HUES64 (cell line): Measurements from ENCODE around the gene PYGO2.

Source experiments
- H3K27ac ChIP-seq: 2 replicates; pipeline ENCODE4 v1.7.0; 2013; ENCODE audit warnings: low read depth, low read length, inconsistent platforms
- H3K27me3 ChIP-seq: 2 replicates; pipeline ENCODE4 v1.6.1; 2013; ENCODE audit warnings: mild to moderate bottlenecking, low read length; ENCODE audit not compliant: insufficient read depth
- H3K36me3 ChIP-seq: 2 replicates; pipeline ENCODE4 v1.6.1; 2013; ENCODE audit warnings: mild to moderate bottlenecking, low read length; ENCODE audit not compliant: insufficient read depth
- H3K4me1 ChIP-seq: 2 replicates; pipeline ENCODE4 v1.6.1; 2013; ENCODE audit warnings: mild to moderate bottlenecking, low read length, moderate library complexity; ENCODE audit not compliant: insufficient read depth
- H3K4me3 ChIP-seq: 2 replicates; pipeline ENCODE4 v1.5.1; 2013; ENCODE audit warnings: mild to moderate bottlenecking, low read length, moderate library complexity
- H3K9ac ChIP-seq: 2 replicates; pipeline ENCODE4 v1.6.1; 2013; ENCODE audit warnings: mild to moderate bottlenecking, low read depth, low read length
- H3K9me3 ChIP-seq: 2 replicates; pipeline ENCODE4 v1.6.1; 2013; ENCODE audit warnings: low read depth, low read length; ENCODE audit not compliant: insufficient read depth
- WGBS: fragments of 150-250, 120-280 bp; methylation state at CpG from one replicate; pipeline ENCODE4 v1.1.7; 2013; ENCODE audit warnings: missing lambda C conversion rate; 5-methylcytosine and 5-hydroxymethylcytosine counted together

PYGO2 gene

GRCh38 chr1:154945962-154946850 lies 15.4 kb downstream of the PYGO2 start:
- H3K4me3 ChIP-seq, result no peak overlapping the region
- no peak overlapping the region for H3K27ac ChIP-seq
- no peaks in the 10 kb centered on the region for H3K27me3 ChIP-seq
- no peaks in the 10 kb centered on the region for H3K9me3 ChIP-seq
- WGBS, result 91% methylated on average over 17 of the region's 17 CpGs
- H3K9ac ChIP-seq, result no peak overlapping the region
- H3K4me1 ChIP-seq, result no peaks in the 10 kb centered on the region
- H3K36me3 ChIP-seq, result peaks cover 7% of the 10 kb centered on the region

DNA sequence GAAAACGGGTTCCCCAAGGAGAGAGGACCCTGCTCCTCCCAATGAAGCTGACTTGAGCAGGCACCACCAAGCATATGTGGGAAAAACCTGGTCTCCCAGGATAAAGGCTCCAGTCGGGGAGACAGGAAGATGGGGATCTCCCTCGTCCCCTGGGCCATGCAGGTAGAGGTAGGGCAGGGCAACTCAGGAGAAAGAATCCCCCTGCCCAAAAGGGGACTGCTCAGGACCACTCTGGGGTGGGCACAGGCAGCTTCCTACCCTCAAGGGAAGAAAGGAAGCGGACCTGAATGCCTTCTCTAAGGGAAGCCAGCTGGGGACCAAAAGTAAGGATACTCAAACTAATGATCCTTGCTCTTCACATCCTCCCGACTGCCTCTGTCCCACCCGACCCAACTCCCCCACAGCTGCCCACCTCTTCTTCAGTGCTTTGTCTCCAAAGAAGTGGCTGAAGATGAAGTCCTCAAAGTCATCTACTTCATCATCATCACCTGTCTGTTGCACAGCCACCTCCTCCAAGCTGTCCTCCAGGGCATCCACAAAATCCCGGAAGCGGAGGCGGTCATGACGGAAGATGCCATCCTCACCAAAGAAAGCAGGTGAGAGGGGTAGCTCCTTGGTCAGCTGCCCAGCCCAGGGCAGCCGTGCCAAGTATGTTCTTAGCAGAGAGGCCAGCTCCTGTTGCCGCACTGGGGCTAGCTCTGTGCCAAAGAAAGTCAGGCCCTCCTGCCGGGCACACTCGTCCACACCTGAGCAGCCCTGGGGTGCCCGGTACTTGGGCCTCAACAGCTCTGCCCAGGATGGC lies 16.2 kb downstream of the PYGO2 start:
- no peaks in the 10 kb centered on the region for H3K9me3 ChIP-seq
- H3K36me3 ChIP-seq, result 0 out of 2 replicates have a peak, but pooled peaks cover 2% of the 10 kb centered on the region
- H3K9ac ChIP-seq, result no peak overlapping the region
- H3K4me1 ChIP-seq, result peaks cover 4% of the 10 kb centered on the region; the same call in 1 of the 2 replicates
- H3K27ac ChIP-seq, result no peak overlapping the region
- no peaks in the 10 kb centered on the region for H3K27me3 ChIP-seq
- 85% methylated on average over 15 of the region's 15 CpGs for WGBS
- H3K4me3 ChIP-seq, result no peak overlapping the region

GRCh38 chr1:154944401-154945159 lies 17.0 kb downstream of the PYGO2 start:
- H3K4me1 ChIP-seq, result peaks cover 8% of the 10 kb centered on the region; the same call in 1 of the 2 replicates
- H3K27me3 ChIP-seq, result no peaks in the 10 kb centered on the region
- H3K4me3 ChIP-seq, result no peak overlapping the region
- no peak overlapping the region for H3K9ac ChIP-seq
- no peak overlapping the region for H3K27ac ChIP-seq
- H3K36me3 ChIP-seq, result 0 out of 2 replicates have a peak, but pooled peaks cover 2% of the 10 kb centered on the region
- no peaks in the 10 kb centered on the region for H3K9me3 ChIP-seq
- WGBS, result 81% methylated on average over 9 of the region's 9 CpGs

DNA sequence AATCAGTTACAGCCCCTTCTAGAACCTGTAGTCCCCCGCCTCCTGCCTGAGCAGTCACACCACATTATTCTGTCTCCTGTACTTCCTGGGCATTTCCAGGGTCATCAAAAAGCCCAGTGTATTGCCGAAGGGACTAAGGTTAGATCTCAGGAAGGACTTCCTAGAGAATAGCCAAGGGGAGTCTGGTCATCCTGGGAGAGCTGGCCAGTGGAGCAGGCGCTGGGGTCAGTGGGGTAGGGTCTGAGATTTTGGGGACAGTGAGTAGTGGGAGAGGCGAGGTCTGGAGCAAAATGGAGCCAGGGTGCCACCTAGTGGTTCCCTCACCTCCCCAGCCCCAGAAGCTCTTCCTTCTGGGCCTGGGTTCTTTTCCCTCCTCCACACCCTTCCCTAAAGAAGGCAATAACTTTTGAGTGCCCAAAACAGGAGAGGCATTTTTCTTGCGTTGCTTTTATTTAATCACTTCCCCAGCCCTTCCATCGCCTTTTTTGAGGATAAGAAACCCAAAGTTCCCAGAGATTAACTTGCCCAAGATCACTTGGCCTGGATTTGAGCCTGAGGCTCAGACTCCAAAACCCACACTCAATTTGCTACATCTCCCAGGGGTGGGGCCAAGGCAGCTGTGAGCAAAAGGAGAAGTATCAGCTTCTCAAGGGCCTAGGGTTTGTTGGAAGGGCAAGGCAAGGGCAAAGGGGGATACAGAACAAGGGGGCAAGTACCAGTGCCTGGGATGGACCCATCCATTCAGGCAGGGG lies 17.8 kb downstream of the PYGO2 start:
- Histone ChIP-seq H3K27ac (no peak overlapping the region), H3K9me3 (no peaks in the 10 kb centered on the region), H3K9ac (no peak overlapping the region), H3K4me3 (no peak overlapping the region), H3K27me3 (no peaks in the 10 kb centered on the region), H3K4me1 (peaks cover 8% of the 10 kb centered on the region; the same call in 1 of the 2 replicates), H3K36me3 (0 out of 2 replicates have a peak, but pooled peaks cover 2% of the 10 kb centered on the region)
- WGBS, result 43% methylated on average over 6 of the region's 6 CpGs

DNA sequence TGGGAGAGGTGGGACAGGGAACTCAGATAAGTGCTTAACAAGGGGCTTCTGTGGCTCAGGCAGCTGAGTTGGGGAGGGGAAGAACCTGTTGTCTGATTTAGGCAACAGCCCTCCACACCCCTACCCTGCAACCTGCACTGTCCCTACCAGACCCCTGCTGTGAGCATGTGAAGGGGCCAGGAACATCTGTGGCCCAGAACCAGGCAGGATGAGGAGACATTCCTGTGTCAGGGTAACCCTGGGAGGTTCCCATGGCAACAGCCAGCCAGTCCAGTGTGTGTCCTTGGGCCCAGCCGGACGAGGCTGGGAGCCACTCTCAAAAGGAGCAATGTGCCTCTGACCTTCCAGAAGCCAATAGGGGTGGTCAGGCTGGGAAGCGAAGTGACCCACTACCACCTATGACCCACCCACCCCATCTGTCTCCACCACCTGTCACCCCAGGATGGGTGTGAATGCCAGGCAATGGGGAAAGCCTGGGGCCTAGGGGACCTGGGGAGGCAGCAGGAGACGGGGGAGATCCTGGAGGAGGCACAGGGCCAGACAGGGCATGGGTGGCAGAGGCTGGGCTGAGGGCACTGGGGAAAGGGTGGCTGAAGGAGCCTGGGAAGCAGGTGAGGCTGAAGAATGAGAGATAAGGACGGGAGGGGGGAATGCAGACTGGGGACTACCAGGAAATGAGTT lies 20.1 kb downstream of the PYGO2 start:
- Histone ChIP-seq H3K9me3 (no peaks in the 10 kb centered on the region), H3K4me1 (peaks cover 8% of the 10 kb centered on the region; the same call in 1 of the 2 replicates), H3K36me3 (0 out of 2 replicates have a peak, but pooled peaks cover 2% of the 10 kb centered on the region), H3K27ac (no peak overlapping the region), H3K9ac (no peak overlapping the region), H3K27me3 (no peaks in the 10 kb centered on the region), H3K4me3 (no peak overlapping the region)
- 80% methylated on average over 5 of the region's 5 CpGs for WGBS

DNA sequence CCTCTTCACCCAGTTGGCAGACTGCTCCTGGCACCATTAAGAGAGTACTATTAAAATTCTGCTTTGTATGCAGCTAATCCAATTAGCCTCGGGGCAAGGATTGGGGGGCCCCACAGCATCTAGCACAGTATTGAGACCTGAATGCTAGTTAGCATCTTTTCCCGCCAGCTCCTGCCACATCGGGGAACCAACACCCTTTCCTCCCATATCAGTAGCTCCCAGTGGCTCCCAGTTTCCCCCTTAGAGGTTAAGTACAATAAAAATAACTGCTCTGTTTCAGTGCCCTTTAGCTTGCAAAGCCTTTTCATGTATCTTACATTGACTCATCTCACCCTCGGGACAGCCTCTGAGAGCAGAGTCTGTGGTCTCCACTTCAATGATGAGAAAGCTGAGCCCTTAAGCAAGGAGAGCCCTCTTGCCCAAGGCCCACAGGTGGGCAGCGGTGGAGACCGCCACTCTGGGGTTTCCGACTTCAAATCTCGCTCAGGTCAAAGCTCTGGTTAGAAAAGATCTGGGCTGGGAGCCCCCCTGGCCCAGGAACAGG lies 20.9 kb downstream of the PYGO2 start:
- no peak overlapping the region for H3K4me3 ChIP-seq
- H3K9me3 ChIP-seq, result no peaks in the 10 kb centered on the region
- peaks cover 8% of the 10 kb centered on the region; the same call in 1 of the 2 replicates for H3K4me1 ChIP-seq
- H3K27ac ChIP-seq, result no peak overlapping the region
- no peaks in the 10 kb centered on the region for H3K36me3 ChIP-seq
- no peak overlapping the region for H3K9ac ChIP-seq
- 86% methylated on average over 8 of the region's 8 CpGs for WGBS
- no peaks in the 10 kb centered on the region for H3K27me3 ChIP-seq

DNA sequence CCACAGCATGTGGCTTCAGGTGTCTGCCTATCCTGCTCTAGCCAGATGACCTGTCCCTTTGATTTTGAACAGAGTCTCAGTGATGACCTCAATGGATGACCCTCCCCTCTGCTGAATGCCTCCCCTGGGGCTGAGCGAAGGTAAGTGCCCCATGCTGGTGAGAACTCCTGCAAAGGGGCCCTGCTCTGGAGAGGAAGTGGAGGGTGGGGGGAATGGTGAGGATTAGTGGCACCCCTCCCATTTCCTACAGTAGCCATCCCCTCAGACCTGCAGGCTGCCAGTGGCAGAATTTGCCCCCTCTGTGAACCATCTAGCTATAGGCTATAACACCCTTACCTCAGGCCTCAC lies 21.4 kb downstream of the PYGO2 start:
- Histone ChIP-seq H3K4me1 (peaks cover 8% of the 10 kb centered on the region; the same call in 1 of the 2 replicates), H3K4me3 (no peak overlapping the region), H3K9ac (no peak overlapping the region), H3K9me3 (no peaks in the 10 kb centered on the region), H3K27ac (no peak overlapping the region), H3K36me3 (no peaks in the 10 kb centered on the region), H3K27me3 (no peaks in the 10 kb centered on the region)
- 25% methylated on average over 1 of the region's 1 CpG for WGBS

- H3K36me3 ChIP-seq, result no peaks in the 10 kb centered on the region
- H3K9me3 ChIP-seq, result no peaks in the 10 kb centered on the region
- no peak overlapping the region for H3K27ac ChIP-seq
- no peak overlapping the region for H3K9ac ChIP-seq
- 96% methylated on average over 7 of the region's 7 CpGs for WGBS
- H3K4me1 ChIP-seq, result peaks cover 8% of the 10 kb centered on the region; the same call in 1 of the 2 replicates
- no peaks in the 10 kb centered on the region for H3K27me3 ChIP-seq
- H3K4me3 ChIP-seq, result no peak overlapping the region
These were observed 22.8 kb downstream of the PYGO2 start for GRCh38 chr1:154938604-154939399.

DNA sequence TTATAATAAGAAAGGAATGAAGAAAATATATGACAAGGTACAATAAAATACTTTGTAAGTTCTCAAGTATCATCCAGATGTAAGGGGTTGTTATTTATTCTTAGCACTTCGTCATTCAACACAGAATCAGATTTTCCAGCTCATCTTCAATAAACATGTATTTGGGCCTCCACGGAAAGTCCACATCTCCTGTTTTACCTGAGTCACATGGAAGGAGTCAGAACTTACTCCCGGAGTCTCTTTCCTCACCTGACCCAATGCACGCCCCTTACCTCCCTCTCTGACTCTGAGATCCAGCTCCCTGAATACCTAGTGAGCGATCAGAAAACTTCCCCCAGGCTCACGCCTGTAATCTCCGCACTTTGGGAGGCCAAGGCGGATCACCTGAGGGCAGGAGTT lies 23.6 kb downstream of the PYGO2 start:
- no peaks in the 10 kb centered on the region for H3K36me3 ChIP-seq
- H3K27ac ChIP-seq, result peak overlapping the region; percentile 89; the same call in 1 of the 2 replicates
- WGBS, result 91% methylated on average over 8 of the region's 8 CpGs
- H3K9ac ChIP-seq, result no peak overlapping the region
- 0 out of 2 replicates have a peak overlapping the region, but pooled peaks have one; percentile 80 for H3K4me3 ChIP-seq
- H3K4me1 ChIP-seq, result peaks cover 8% of the 10 kb centered on the region; the same call in 1 of the 2 replicates
- no peaks in the 10 kb centered on the region for H3K9me3 ChIP-seq
- H3K27me3 ChIP-seq, result no peaks in the 10 kb centered on the region
